Hepatocyte (in vitro differentiated cells): ENCODE data around the gene C8A.

Experiments
- EZH2 ChIP-seq: fragments of 200-600 bp; sonication (generic); IDR thresholded peaks from 2 replicates; pipeline ENCODE4 v1.6.1; 2016; ENCODE audit warnings: antibody characterized with exemption, mild to moderate bottlenecking, borderline replicate concordance
- EZH2phosphoT487 ChIP-seq: fragments of 200-600 bp; sonication (generic); IDR thresholded peaks from one replicate; pipeline ENCODE4 v1.6.1; 2018; ENCODE audit warnings: antibody characterized with exemption, mild to moderate bottlenecking, low read depth, moderate library complexity; ENCODE audit not compliant: unreplicated experiment, severe bottlenecking
- TF ChIP-seq, protein P1 (sequence below): fragments of 200-600 bp; sonication (generic); IDR thresholded peaks from 2 replicates; pipeline ENCODE4 v1.5.1; 2016; ENCODE audit warnings: antibody characterized with exemption, mild to moderate bottlenecking; ENCODE audit not compliant: poor library complexity

DNA sequence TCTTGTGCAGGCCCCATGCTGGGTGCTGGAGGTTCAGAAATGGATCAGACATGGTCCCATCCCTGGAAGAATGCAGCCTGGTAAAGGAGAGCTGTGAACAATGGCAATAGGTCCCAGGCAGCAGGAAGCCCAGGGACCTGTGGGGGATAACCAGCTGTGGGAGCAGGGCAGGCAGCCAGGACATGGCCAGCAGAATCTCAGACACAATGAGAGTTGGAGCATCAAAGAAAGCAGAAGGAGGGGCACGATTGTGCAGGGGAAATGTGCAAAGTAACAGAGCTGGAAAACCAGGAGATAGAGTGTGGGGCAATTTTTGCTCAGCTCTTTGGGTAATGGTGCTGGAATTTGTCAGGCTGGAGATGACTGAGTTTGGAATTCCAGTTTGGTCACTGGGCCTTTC lies 66.9 kb downstream of the C8A start:
- TF ChIP-seq, protein P1, sequence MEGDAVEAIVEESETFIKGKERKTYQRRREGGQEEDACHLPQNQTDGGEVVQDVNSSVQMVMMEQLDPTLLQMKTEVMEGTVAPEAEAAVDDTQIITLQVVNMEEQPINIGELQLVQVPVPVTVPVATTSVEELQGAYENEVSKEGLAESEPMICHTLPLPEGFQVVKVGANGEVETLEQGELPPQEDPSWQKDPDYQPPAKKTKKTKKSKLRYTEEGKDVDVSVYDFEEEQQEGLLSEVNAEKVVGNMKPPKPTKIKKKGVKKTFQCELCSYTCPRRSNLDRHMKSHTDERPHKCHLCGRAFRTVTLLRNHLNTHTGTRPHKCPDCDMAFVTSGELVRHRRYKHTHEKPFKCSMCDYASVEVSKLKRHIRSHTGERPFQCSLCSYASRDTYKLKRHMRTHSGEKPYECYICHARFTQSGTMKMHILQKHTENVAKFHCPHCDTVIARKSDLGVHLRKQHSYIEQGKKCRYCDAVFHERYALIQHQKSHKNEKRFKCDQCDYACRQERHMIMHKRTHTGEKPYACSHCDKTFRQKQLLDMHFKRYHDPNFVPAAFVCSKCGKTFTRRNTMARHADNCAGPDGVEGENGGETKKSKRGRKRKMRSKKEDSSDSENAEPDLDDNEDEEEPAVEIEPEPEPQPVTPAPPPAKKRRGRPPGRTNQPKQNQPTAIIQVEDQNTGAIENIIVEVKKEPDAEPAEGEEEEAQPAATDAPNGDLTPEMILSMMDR = no peak
- TF ChIP-seq EZH2 (no peak), EZH2phosphoT487 (no peak)
